Mucosa of rectum (tissue), 2 donors: ENCODE data around the gene PGAM2.

Experiments used
- H3K27ac ChIP-seq, 2 donors: one replicate each; pipeline ENCODE4 v1.7.0; 2013; ENCODE audit warnings: inconsistent platforms in 2 of 2, low read depth in 2 of 2, low read length in 2 of 2
- H3K27me3 ChIP-seq, 2 donors: one replicate each; pipeline ENCODE4 v1.7.0; 2013; ENCODE audit warnings: low read length in 2 of 2; ENCODE audit not compliant: control insufficient read depth in 2 of 2, insufficient read depth in 2 of 2
- H3K36me3 ChIP-seq, 2 donors: one replicate each; pipeline ENCODE4 v1.7.0; 2013; ENCODE audit warnings: low read length in 2 of 2; ENCODE audit not compliant: control insufficient read depth in 2 of 2, insufficient read depth in 2 of 2
- H3K4me1 ChIP-seq, 2 donors: one replicate each; pipeline ENCODE4 v1.7.0; 2013; ENCODE audit warnings: low read length in 2 of 2, mild to moderate bottlenecking in 1 of 2; ENCODE audit not compliant: control insufficient read depth in 2 of 2, insufficient read depth in 2 of 2
- H3K4me3 ChIP-seq, 2 donors: one replicate each; pipeline ENCODE4 v1.7.0; 2013; ENCODE audit warnings: low read length in 2 of 2
- H3K9ac ChIP-seq, 2 donors: one replicate each; pipeline ENCODE4 v1.7.0; 2013; ENCODE audit warnings: low read length in 2 of 2, low read depth in 1 of 2, mild to moderate bottlenecking in 1 of 2
- H3K9me3 ChIP-seq, 2 donors: one replicate each; pipeline ENCODE4 v1.7.0; 2013; ENCODE audit warnings: low read length in 2 of 2; ENCODE audit not compliant: control insufficient read depth in 2 of 2
- donor health status: healthy.
- donor health status: Normal muscosa, but diverticular disease.

Gene PGAM2

GRCh38 chr7:44066111-44066460 is 719 bp upstream of the PGAM2 start:
- Histone ChIP-seq H3K4me1 (peaks cover 3 to 8% of the 10 kb centered on the region in 2 donors), H3K36me3 (peaks cover 4 to 10% of the 10 kb centered on the region in 2 donors), H3K4me3 (no peak overlapping the region), H3K27ac (no peak overlapping the region), H3K9ac (no peak overlapping the region), H3K27me3 (peaks cover 0 to 2% of the 10 kb centered on the region in 2 donors), H3K9me3 (no peaks in the 10 kb centered on the region)

GRCh38 chr7:44064791-44065430 is 456 bp downstream of the PGAM2 start:
- Histone ChIP-seq H3K36me3 (peaks cover 16 to 21% of the 10 kb centered on the region in 2 donors), H3K4me1 (peaks cover 3 to 8% of the 10 kb centered on the region in 2 donors), H3K4me3 (peak overlapping the region in 1 of 2 donors; percentile 4), H3K27ac (no peak overlapping the region), H3K27me3 (peaks cover 0 to 2% of the 10 kb centered on the region in 2 donors), H3K9me3 (no peaks in the 10 kb centered on the region), H3K9ac (no peak overlapping the region)

DNA sequence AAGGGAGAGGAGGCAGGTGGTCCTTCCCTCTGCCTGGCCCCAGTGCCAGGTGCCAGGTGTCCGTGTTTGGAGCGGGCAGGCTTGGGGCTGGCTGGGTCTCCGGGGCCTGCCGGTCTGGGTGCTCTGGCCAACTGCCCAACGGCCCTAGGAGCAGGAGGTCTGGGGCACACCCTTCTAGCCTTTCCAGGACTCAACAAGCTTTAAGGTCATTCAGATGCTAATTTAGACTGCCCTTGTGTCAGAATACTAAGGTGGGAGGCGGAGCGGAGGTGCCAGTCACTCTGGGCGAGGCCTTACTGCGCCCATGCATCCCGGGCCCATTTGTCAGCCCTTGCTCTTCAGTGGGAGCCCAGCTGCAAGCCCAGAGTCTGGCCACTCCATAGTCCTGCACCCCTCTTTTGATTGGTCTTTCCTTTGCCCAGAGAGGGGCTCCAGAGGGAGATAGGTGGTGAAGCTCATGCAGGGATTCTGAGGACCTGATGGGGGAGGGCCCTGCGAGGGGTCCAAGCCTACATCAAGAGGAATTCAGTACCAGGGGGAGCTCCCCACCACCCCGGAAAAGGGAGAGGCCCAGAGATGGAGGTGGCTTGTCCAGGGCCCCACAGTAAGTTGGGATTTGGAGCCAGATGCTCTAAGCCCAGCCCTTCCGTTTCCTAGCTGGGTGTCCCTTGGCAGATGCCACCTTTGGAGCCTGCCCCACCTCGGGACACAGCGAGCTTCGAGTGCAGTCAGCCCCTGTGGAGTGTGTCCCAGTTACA is 1.3 kb downstream of the PGAM2 start:
- no peaks in the 10 kb centered on the region for H3K9me3 ChIP-seq
- H3K4me1 ChIP-seq: peaks cover 3 to 8% of the 10 kb centered on the region in 2 donors
- no peak overlapping the region for H3K27ac ChIP-seq
- H3K9ac ChIP-seq: no peak overlapping the region
- H3K4me3 ChIP-seq: no peak overlapping the region
- H3K36me3 ChIP-seq: peaks cover 24 to 30% of the 10 kb centered on the region in 2 donors
- H3K27me3 ChIP-seq: peaks cover 0 to 2% of the 10 kb centered on the region in 2 donors

GRCh38 chr7:44063547-44063893 is 1.8 kb downstream of the PGAM2 start:
- Histone ChIP-seq H3K9me3 (no peaks in the 10 kb centered on the region), H3K4me3 (no peak overlapping the region), H3K9ac (no peak overlapping the region), H3K4me1 (peaks cover 3 to 8% of the 10 kb centered on the region in 2 donors), H3K27ac (no peak overlapping the region), H3K36me3 (peaks cover 29 to 34% of the 10 kb centered on the region in 2 donors), H3K27me3 (peaks cover 0 to 2% of the 10 kb centered on the region in 2 donors)

DNA sequence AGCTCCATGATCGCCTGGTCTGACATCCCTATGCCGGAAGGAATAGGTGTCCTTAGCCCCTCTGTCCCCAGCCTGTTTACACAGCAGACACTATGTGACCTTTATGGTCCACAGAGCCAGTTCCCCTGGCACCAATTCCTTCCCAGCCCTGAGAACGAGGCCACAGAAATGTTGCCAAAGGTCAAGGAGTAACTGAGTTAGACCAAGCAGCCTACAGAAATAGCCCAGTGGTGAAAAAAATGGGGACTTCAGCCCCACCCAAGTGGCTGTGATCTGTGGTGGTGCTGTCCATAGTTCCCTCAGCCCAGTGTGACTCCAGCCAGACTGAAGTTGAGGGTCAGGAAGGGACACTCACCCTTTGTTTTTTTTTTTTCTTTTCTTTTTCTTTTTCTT is 2.5 kb downstream of the PGAM2 start:
- peaks cover 0 to 2% of the 10 kb centered on the region in 2 donors for H3K27me3 ChIP-seq
- no peak overlapping the region for H3K9ac ChIP-seq
- peaks cover 35 to 40% of the 10 kb centered on the region in 2 donors for H3K36me3 ChIP-seq
- H3K4me1 ChIP-seq: peaks cover 3 to 8% of the 10 kb centered on the region in 2 donors
- H3K4me3 ChIP-seq: no peak overlapping the region
- H3K9me3 ChIP-seq: no peaks in the 10 kb centered on the region
- H3K27ac ChIP-seq: no peak overlapping the region

DNA sequence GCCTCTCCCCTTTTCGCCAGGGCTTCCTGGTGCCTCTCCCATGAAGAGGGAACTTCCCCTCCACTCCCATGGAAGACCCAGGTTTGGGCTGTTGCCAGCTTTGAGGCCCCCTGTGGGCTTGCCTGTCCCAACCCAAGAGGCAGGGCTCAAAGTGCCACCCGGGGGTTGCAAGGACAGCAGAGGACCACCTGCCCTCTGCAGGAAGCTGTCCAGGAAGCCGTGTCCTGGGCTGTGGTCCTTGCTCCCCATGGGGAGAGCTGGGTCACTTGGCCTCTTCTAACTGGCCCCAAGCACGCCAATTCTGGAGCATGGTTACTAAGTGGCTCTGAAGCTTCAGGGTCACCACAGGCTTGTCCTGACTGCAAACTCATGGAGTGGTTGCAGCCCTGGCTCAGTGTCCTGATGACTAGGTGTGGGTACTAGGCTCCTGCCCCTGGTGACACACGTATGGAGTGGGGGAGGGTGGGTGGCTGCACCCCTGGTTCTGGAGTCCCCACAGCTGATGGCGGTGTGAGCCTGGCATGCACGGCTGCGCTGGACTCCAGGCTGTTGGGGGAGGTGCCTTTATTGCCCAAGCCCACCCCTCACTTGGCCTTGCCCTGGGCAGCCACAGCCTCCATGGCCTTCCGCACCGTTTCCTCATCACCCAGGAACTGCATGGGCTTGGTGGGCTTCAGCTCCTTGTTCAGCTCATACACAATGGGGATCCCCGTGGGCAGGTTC is 3.0 kb downstream of the PGAM2 start:
- Histone ChIP-seq H3K9ac (no peak overlapping the region), H3K9me3 (no peaks in the 10 kb centered on the region), H3K4me3 (no peak overlapping the region), H3K27ac (no peak overlapping the region), H3K4me1 (peaks cover 3 to 8% of the 10 kb centered on the region in 2 donors), H3K27me3 (peaks cover 0 to 2% of the 10 kb centered on the region in 2 donors), H3K36me3 (peaks cover 41 to 46% of the 10 kb centered on the region in 2 donors)

GRCh38 chr7:44061645-44062179 is 3.7 kb downstream of the PGAM2 start:
- peaks cover 47 to 52% of the 10 kb centered on the region in 2 donors for H3K36me3 ChIP-seq
- no peaks in the 10 kb centered on the region for H3K9me3 ChIP-seq
- no peak overlapping the region for H3K27ac ChIP-seq
- no peak overlapping the region for H3K9ac ChIP-seq
- H3K4me1 ChIP-seq: peaks cover 3 to 7% of the 10 kb centered on the region in 2 donors
- no peak overlapping the region for H3K4me3 ChIP-seq
- H3K27me3 ChIP-seq: peaks cover 0 to 2% of the 10 kb centered on the region in 2 donors

GRCh38 chr7:44060948-44061644 is 4.3 kb downstream of the PGAM2 start:
- peaks cover 3 to 5% of the 10 kb centered on the region in 2 donors for H3K4me1 ChIP-seq
- H3K9ac ChIP-seq: no peak overlapping the region
- no peaks in the 10 kb centered on the region for H3K9me3 ChIP-seq
- no peak overlapping the region for H3K4me3 ChIP-seq
- H3K36me3 ChIP-seq: peaks cover 50 to 58% of the 10 kb centered on the region in 2 donors
- peaks cover 0 to 2% of the 10 kb centered on the region in 2 donors for H3K27me3 ChIP-seq
- H3K27ac ChIP-seq: no peak overlapping the region

GRCh38 chr7:44060091-44060947 is 5.0 kb downstream of the PGAM2 start:
- Histone ChIP-seq H3K36me3 (peaks cover 50 to 63% of the 10 kb centered on the region in 2 donors), H3K27ac (no peak overlapping the region), H3K9ac (no peak overlapping the region), H3K9me3 (no peaks in the 10 kb centered on the region), H3K4me1 (peaks cover 0 to under 1% of the 10 kb centered on the region in 2 donors), H3K27me3 (no peaks in the 10 kb centered on the region), H3K4me3 (no peak overlapping the region)
